Measurements from ENCODE around the gene PISD. TPM values are rescaled to one million over a fixed set of nuclear protein-coding genes. Genes with fewer than 3 reads are reported as not detected.

PISD gene
- total and polyA plus RNA-seq, 2 donors from 2014 or later = 27.3 to 64.9 TPM

DNA sequence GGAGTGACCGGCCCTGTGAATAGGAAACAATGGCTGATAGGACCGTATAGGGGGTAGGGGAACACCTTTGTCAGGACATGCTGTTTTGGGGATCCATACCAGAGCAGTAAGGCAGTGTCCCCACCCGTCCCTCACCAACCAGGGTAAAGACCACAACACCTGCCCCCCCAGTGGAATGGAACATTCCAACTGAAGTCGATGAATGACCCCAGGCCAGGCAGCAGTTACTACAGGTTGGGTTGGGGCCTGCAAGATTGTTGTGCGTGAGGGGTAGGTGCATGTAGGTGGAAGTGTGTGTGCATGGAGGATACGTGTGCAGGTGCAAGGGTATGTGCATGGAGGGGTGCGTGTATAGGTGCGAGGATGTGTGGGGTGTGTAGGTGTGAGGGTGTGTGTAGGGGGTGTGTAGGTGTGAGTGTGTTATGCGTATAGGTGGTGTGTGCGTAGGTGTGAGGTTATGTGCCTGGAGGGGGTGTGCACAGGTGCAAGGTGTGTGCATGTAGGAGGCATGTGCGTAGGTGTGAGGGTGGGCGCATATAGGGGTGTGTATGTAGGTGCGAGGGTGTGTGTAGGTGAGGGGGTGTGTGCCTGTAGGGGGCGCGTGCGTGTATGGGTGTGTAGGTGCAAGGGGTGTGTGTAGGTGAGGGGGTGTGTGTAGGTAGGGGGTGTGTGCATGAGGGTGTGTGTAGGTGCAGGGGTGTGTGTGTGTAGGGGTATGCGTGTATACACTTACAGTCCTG, 32.9 kb downstream of the PISD start:
- TF ChIP-seq CTCF (IDR thresholded peaks at IDR 0.05; ENCODE audit: borderline replicate concordance, extremely low read depth, insufficient read depth) = no peak
- Histone ChIP-seq H3K36me3 (ENCODE audit: control insufficient read depth in 2 of 3, insufficient read depth in 3 of 3, low read length in 3 of 3) (no peaks in the 10 kb centered on the region), H3K4me3 (ENCODE audit: low read length in 3 of 3) (peak overlapping the region in 1 of 3 donors; percentile 69), H3K9me3 (ENCODE audit: control insufficient read depth in 2 of 3, insufficient read depth in 1 of 3, low read length in 3 of 3) (no peaks in the 10 kb centered on the region), H3K9ac (ENCODE audit: low read length in 3 of 3) (no peak overlapping the region), H3K27me3 (ENCODE audit: control insufficient read depth, insufficient read depth, low read length) (no peaks in the 10 kb centered on the region), H3K27ac (ENCODE audit: low read depth in 2 of 2, low read length in 2 of 2) (peak overlapping the region in 1 of 2 donors; percentile 92), H3K4me1 (ENCODE audit: control insufficient read depth in 2 of 3, insufficient read depth in 2 of 3, low read depth in 1 of 3, low read length in 3 of 3) (peaks cover 0 to 52% (median 6%) of the 10 kb centered on the region in 3 donors)
- peak in 1 of 5 donors; percentile 53 for DNase-seq
- no peak for FAIRE-seq
- intact Hi-C loops (cut with DNase I) = no loop called here

DNA sequence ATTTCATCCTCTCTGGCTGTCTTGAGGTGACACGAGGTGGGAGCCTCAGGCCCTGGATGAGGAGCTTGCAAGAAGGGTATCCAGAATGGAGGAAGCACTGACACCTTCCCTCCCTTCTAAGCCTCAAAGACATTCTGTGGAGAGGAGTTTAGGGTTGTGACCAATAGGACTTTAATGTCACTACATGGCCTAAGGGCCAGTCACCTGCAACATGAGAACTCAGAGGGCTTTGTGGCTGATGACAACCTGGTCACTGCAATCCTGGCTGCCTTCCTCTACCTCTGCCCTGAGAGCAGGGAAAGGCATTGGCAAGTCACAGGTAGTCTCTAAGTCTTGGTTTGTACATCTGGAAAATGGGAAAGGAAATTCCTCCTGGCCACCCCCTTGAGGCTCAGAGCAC, 33.7 kb downstream of the PISD start:
- no peak for TF ChIP-seq CTCF (IDR thresholded peaks at IDR 0.05; ENCODE audit: borderline replicate concordance, extremely low read depth, insufficient read depth)
- no peak overlapping the region for H3K27ac ChIP-seq (ENCODE audit: low read depth in 2 of 2, low read length in 2 of 2)
- H3K27me3 ChIP-seq (ENCODE audit: control insufficient read depth, insufficient read depth, low read length) = no peaks in the 10 kb centered on the region
- H3K4me1 ChIP-seq (ENCODE audit: control insufficient read depth in 2 of 3, insufficient read depth in 2 of 3, low read depth in 1 of 3, low read length in 3 of 3) = peaks cover 0 to 52% (median 6%) of the 10 kb centered on the region in 3 donors
- no peak overlapping the region for H3K4me3 ChIP-seq (ENCODE audit: low read length in 3 of 3)
- no peaks in the 10 kb centered on the region for H3K9me3 ChIP-seq (ENCODE audit: control insufficient read depth in 2 of 3, insufficient read depth in 1 of 3, low read length in 3 of 3)
- H3K36me3 ChIP-seq (ENCODE audit: control insufficient read depth in 2 of 3, insufficient read depth in 3 of 3, low read length in 3 of 3) = no peaks in the 10 kb centered on the region
- DNase-seq (no peak), FAIRE-seq (no peak)
- H3K9ac ChIP-seq (ENCODE audit: low read length in 3 of 3) = no peak overlapping the region
- intact Hi-C loops (cut with DNase I) = no loop called here

- DNase-seq (peak in 1 of 5 donors; percentile 44), FAIRE-seq (no peak)
- H3K27me3 ChIP-seq (ENCODE audit: control insufficient read depth, insufficient read depth, low read length) = no peaks in the 10 kb centered on the region
- H3K36me3 ChIP-seq (ENCODE audit: control insufficient read depth in 2 of 3, insufficient read depth in 3 of 3, low read length in 3 of 3) = no peaks in the 10 kb centered on the region
- no peak overlapping the region for H3K4me3 ChIP-seq (ENCODE audit: low read length in 3 of 3)
- no peaks in the 10 kb centered on the region for H3K9me3 ChIP-seq (ENCODE audit: control insufficient read depth in 2 of 3, insufficient read depth in 1 of 3, low read length in 3 of 3)
- peaks cover 0 to 48% (median 6%) of the 10 kb centered on the region in 3 donors for H3K4me1 ChIP-seq (ENCODE audit: control insufficient read depth in 2 of 3, insufficient read depth in 2 of 3, low read depth in 1 of 3, low read length in 3 of 3)
- H3K27ac ChIP-seq (ENCODE audit: low read depth in 2 of 2, low read length in 2 of 2) = peak overlapping the region in 1 of 2 donors; percentile 3
- TF ChIP-seq CTCF (IDR thresholded peaks at IDR 0.05; ENCODE audit: borderline replicate concordance, extremely low read depth, insufficient read depth) = no peak
- intact Hi-C loops (cut with DNase I) = no loop called here
- no peak overlapping the region for H3K9ac ChIP-seq (ENCODE audit: low read length in 3 of 3)
These were observed 34.7 kb downstream of the PISD start for GRCh38 chr22:31627223-31627731.
